Stomach (tissue), 4 donors: ENCODE results near the gene CDKN1A.

Source experiments
- EP300 ChIP-seq: sonication (generic); formaldehyde crosslinking; IDR thresholded peaks from one replicate; pipeline ENCODE4 v1.6.1; 2017; ENCODE audit warnings: antibody characterized with exemption
- POLR2A ChIP-seq, 4 donors: fragments of 450-650 bp; IDR thresholded peaks; one replicate each; pipeline ENCODE4 v1.6.1; 2016; ENCODE audit warnings: antibody characterized with exemption in 4 of 4, control low read depth in 2 of 4, mild to moderate bottlenecking in 1 of 4, moderate library complexity in 1 of 4
- POLR2AphosphoS5 ChIP-seq, 3 donors: sonication (generic); formaldehyde crosslinking; IDR thresholded peaks; one replicate each; pipeline ENCODE4 v1.6.1; 2016; ENCODE audit warnings: antibody characterized with exemption in 3 of 3
- TF ChIP-seq, protein P1 (sequence below), 7 experiments: fragments of 450-650 bp in 4 of 7; fragments of 200-600 bp in 3 of 7; sonication (generic) in 3 of 7; IDR thresholded peaks; one replicate each; pipeline ENCODE4 v1.5.1; 2016 to 2019; ENCODE audit warnings: antibody characterized with exemption in 7 of 7, control low read depth in 2 of 7, mild to moderate bottlenecking in 1 of 7

DNA sequence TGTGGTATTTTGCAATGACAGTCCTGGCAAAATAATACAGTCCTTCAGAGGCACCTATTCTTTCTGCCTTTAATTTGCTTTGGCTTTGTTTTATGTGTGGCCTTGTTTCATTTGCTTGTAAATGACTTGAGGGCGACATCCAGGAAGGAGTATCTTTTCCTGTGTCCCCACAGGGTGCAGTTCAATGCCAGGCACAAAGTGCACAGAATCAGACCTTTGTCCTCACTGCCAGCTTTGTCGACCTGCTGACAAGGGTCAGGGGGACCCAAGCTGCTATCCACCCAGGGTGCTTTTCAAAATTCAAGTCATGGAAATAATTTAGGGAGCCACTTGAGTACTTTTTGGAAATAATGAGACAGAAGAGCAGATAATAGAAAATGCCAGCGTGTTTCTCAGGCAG is 37.0 kb upstream of the CDKN1A start:
- TF ChIP-seq, protein P1, sequence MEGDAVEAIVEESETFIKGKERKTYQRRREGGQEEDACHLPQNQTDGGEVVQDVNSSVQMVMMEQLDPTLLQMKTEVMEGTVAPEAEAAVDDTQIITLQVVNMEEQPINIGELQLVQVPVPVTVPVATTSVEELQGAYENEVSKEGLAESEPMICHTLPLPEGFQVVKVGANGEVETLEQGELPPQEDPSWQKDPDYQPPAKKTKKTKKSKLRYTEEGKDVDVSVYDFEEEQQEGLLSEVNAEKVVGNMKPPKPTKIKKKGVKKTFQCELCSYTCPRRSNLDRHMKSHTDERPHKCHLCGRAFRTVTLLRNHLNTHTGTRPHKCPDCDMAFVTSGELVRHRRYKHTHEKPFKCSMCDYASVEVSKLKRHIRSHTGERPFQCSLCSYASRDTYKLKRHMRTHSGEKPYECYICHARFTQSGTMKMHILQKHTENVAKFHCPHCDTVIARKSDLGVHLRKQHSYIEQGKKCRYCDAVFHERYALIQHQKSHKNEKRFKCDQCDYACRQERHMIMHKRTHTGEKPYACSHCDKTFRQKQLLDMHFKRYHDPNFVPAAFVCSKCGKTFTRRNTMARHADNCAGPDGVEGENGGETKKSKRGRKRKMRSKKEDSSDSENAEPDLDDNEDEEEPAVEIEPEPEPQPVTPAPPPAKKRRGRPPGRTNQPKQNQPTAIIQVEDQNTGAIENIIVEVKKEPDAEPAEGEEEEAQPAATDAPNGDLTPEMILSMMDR (IDR thresholded peaks at IDR 0.05): no peak
- TF ChIP-seq POLR2A (IDR thresholded peaks at IDR 0.05) (no peak), EP300 (no peak), POLR2AphosphoS5 (IDR thresholded peaks at IDR 0.05) (no peak)
